Epithelial cell of esophagus (primary cell): ENCODE measurements around the gene TFAP2A.

Experiments used
- DNase-seq: peaks from one replicate; pipeline ENCODE4 v3.0.0; 2010; ENCODE audit warnings: low read depth
- H3K4me3 ChIP-seq: 2 replicates; pipeline ENCODE4 v1.5.1; 2011; ENCODE audit warnings: mild to moderate bottlenecking, low read length, control low read depth
- TF ChIP-seq, protein P1 (sequence below): IDR thresholded peaks from 2 replicates; pipeline ENCODE4 v1.5.1; 2011; ENCODE audit warnings: low read depth, mild to moderate bottlenecking, low read length, control low read depth, inconsistent platforms; ENCODE audit not compliant: insufficient read depth; ENCODE audit errors: missing control alignments

TFAP2A gene

GRCh38 chr6:10398446-10399218 lies 16.2 kb downstream of the TFAP2A start:
- no peak for DNase-seq
- H3K4me3 ChIP-seq = no peak overlapping the region
- TF ChIP-seq, protein P1, sequence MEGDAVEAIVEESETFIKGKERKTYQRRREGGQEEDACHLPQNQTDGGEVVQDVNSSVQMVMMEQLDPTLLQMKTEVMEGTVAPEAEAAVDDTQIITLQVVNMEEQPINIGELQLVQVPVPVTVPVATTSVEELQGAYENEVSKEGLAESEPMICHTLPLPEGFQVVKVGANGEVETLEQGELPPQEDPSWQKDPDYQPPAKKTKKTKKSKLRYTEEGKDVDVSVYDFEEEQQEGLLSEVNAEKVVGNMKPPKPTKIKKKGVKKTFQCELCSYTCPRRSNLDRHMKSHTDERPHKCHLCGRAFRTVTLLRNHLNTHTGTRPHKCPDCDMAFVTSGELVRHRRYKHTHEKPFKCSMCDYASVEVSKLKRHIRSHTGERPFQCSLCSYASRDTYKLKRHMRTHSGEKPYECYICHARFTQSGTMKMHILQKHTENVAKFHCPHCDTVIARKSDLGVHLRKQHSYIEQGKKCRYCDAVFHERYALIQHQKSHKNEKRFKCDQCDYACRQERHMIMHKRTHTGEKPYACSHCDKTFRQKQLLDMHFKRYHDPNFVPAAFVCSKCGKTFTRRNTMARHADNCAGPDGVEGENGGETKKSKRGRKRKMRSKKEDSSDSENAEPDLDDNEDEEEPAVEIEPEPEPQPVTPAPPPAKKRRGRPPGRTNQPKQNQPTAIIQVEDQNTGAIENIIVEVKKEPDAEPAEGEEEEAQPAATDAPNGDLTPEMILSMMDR = no peak

- TF ChIP-seq, protein P1 = no peak
- no peak for DNase-seq
- H3K4me3 ChIP-seq = no peak overlapping the region
Measured at GRCh38 chr6:10397756-10398445, 17.0 kb downstream of the TFAP2A start.

GRCh38 chr6:10396785-10397184 lies 18.1 kb downstream of the TFAP2A start:
- DNase-seq = no peak
- TF ChIP-seq, protein P1 = no peak
- H3K4me3 ChIP-seq = no peak overlapping the region

- DNase-seq = peak; percentile 40
- TF ChIP-seq, protein P1 = no peak
- H3K4me3 ChIP-seq = no peak overlapping the region
Measured at GRCh38 chr6:10395704-10396546, 18.9 kb downstream of the TFAP2A start.

DNA sequence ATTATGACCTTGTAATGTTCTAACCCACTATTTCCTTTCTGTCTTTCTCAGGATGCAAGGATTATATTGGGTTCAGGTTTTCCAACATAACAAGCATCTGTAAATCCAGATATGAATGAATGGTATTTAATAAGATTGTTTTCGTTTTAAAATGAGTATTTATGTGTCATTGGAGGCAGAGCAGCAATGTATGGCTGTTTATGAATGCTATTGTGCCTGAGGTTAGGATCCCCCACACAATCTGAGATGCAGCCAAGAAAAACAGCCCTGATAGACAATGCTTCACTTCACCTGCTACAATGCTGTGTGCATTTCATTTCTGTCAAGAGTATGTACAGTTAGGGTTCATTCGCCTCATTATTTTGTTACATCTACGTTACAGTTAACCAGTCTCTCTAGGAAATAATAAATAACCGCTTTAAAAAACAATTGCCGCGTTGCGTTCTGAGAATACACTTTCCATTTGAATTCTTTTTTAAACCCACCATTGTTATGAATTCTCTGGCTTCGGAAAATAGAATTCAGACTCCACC lies 19.6 kb downstream of the TFAP2A start:
- peak; percentile 52 for DNase-seq
- H3K4me3 ChIP-seq = no peak overlapping the region
- TF ChIP-seq, protein P1 = no peak

DNA sequence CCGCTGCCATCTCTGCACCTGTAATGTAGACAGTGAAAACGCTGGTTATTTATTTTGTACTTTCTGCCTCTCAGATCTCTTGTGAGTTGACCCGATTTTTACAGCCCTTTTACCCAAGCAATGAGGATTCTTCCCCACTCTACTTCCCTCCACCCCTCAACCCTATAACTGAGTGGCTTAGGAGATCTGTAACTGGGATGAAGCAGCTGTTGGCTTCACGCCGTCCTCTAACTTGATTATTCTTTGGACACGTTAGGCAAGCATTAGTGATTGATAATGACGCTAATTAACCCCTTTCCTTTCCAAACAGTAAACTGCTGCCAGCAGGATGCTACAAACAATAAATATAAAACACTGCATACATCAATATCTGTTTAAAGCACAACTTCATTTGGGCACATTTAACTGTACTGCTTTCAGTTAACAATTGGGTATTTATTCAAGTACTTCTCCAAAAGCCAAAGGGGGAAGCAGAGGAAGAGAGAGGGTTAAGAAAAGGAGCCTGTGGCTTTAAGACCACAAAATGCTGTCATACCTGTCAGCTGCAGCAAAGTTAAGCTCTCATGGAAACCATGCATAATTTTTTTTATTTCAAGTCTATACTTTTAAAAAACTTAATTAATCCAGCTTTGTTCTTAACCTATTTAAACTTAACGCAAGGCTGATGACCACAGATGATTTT lies 21.2 kb downstream of the TFAP2A start:
- no peak overlapping the region for H3K4me3 ChIP-seq
- no peak for DNase-seq
- TF ChIP-seq, protein P1 = no peak
